NCI-H187 (cell line): ENCODE measurements around the gene SSX7.
"Not testable (repeated sequence)": the region's sequence is repeated elsewhere in the genome, so short reads cannot be mapped to it uniquely, and the experiment has no call there.

Source experiments
- DNase-seq, 2 experiments: peaks; one replicate each; lab custom pipeline; 2025; lab: John Stamatoyannopoulos, UW

SSX7 gene

GRCh38 chrX:52654800-52655199 is at the start of gene SSX7:
Gene SSX7, minus strand, starts transcription at chrX:52654900. Its CDS starts 1,428 bp downstream, at chrX:52653472.
- not testable (repeated sequence) for DNase-seq

DNA sequence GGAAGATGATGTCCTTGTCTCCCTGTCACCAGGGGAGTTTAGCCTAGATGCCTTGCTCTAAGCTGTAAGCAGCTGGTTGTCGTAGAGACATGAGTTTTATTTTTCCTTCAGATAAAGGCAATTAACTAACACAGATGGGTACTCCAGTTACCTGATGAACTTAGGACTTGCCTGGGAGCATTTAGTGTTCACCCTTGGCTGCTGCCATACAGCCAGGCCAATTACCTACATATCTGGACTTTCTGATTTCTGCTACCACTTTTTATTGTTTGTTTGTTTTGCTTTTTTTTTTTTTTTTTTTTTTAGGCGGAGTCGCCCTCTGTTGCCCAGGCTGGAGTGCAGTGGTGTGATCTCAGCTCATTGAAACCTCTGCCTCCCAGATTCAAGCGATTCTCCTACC is 37.3 kb upstream of the SSX7 start:
- DNase-seq, result not testable (repeated sequence)

- not testable (repeated sequence) for DNase-seq
Measured at GRCh38 chrX:52662218-52662617, 7.5 kb upstream of the SSX7 start.

DNA sequence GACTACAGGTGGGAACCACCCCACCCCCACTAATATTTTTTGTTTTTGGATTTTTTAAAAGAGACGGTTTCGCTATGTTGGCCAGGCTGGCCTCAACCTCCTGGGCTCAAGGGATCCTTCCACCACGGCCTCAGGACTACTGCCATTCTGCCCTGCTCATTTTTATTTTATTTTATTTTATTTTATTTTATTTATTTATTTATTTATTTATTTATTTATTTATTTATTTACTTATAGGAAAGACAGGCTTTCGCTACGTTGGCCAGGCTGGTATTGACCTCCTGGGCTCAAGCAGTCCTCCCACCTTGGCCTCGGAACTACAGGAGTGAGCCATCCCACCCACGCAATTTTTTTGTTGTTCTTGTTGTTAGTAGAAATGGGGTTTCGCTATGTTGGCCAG is 775 bp upstream of the SSX7 start:
- not testable (repeated sequence) for DNase-seq

DNA sequence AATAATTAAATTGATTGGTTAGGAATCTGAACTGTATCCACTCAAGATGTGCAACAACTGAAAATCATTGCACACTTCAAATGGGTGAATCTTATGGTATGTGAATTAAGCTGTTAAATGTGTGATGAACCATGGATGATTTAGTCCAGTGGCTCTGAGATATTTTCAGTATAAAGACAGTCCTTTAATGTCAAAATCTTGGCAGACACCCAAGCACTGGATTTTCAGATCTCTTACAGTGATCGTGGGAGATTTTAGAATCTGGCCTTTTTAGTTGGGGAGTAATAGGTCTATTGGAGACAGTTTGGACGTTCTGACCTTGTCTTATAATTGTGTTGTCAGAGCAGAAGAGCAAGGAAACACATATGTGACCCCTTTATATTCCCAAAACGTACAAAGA is 4.0 kb downstream of the SSX7 start:
- not testable (repeated sequence) for DNase-seq

DNA sequence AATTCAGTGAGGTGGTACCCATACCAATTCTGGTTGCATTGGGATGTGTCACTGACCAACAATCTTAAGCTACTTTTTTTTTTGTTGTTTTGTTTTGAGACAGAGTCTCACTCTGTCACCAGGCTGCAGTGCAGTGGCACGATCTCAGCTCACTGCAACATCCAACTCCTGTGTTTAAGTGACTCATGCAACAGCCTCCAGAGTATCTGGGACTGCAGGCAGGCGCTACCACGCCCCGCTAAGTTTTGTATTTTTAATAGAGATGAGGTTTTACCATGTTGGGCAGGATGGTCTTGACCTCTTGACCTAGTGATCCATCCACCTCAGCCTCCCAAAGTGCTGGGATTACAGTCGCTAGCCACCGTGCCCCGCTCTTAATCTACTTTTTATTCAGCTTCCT is 5.7 kb downstream of the SSX7 start:
- not testable (repeated sequence) for DNase-seq

DNA sequence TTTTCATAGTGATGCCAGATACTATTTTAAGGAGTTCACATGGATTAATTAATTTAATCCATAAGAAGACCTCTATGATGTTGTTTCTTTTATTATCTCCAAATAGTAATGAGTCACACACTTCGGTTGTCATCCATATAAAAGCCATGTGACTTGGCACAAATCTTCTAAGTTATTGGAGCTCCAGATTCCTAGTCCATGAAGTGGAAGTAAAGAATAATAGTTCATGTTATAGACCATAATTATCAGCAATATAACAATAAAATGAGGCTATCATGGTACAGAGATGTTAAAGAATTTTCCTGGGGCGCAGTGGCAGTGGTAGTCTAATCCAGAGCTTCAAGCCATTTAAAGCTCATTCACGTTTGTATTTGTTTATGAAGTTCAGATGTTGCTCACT is 26.2 kb downstream of the SSX7 start:
- not testable (repeated sequence) for DNase-seq

DNA sequence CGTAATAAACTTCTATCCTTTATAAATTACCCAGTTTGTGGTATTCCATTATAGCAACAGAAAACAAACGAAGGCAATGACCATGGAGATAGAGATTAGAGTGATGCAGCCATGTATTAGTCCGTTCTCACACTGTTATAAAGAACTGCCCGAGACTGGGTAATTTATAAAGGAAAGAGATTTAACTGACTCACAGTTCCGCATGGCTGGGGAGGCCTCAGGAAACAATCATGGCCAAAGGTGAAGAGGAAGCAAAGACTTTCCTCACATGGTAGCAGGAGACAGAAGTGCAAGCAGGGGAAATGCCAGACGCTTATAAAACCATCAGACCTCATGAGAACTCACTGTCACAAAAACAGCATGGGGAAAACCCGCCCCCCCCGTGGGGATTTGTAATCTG is 34.0 kb downstream of the SSX7 start:
- DNase-seq, result not testable (repeated sequence)

- no peak for DNase-seq
Measured at GRCh38 chrX:52608961-52609360, 45.7 kb downstream of the SSX7 start.

GRCh38 chrX:52603151-52603550 is 51.5 kb downstream of the SSX7 start:
- not testable (repeated sequence) for DNase-seq

- no peak for DNase-seq
Measured at GRCh38 chrX:52598886-52599285, 55.8 kb downstream of the SSX7 start.

- no peak for DNase-seq
Measured at GRCh38 chrX:52594658-52595057, 60.0 kb downstream of the SSX7 start.
